GF-D8 (cell line): Measurements from ENCODE around the gene MINDY4.

ENCODE experiments used
- DNase-seq: peaks from one replicate; lab custom pipeline; 2025; lab: John Stamatoyannopoulos, UW

The MINDY4 gene

DNA sequence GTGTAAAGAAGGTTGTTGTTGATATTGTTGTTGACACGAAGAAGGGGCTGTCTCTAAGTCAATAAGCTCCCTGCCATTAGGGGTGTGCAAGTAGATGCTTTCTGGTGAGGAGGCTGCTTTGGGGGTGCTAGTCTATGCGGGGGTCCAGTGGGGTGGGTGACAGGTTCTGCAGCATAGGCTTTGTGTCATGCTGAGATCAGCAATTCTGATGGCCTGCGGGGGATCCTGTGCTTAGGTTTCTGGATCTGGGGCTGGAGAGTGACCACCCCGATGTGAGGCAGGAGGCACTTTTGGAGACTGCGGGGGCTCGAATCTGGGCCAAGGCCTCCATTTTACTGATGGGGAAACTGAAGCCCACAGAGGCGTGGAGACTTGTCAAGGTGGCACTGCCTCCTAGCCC lies 145.6 kb downstream of the MINDY4 start:
- DNase-seq = no peak

DNA sequence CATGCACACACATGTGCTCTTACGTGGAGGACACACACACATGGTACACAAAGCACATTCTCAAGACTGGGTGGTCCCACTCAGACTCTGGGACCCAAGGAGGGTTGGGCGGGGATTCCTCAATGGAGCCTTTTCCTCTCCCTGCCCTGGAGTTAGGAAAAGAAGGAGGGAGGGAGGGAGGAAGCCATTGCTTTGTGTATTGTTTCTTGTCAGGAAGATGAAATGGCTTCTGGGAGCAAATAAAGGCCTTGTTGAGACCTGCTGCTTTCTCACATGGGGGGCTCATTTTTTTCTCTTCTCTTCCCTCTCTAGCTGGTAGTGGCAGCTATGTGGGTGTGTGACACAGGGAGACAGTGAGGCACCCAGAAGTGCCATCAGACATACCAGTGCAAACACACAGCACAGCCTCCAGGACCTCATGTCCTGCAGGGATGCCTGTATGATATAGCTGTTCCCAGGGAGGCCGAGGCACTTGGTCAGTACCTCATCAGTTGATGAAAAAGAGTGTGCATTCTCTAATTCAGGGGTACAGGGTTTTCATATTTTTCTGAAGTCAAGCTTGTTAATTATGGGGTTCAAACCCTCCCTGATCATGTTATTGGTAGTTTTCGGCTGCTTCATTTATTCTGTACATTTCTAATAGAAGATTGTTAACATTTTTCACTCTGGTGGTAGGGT lies 146.1 kb downstream of the MINDY4 start:
- DNase-seq = no peak

DNA sequence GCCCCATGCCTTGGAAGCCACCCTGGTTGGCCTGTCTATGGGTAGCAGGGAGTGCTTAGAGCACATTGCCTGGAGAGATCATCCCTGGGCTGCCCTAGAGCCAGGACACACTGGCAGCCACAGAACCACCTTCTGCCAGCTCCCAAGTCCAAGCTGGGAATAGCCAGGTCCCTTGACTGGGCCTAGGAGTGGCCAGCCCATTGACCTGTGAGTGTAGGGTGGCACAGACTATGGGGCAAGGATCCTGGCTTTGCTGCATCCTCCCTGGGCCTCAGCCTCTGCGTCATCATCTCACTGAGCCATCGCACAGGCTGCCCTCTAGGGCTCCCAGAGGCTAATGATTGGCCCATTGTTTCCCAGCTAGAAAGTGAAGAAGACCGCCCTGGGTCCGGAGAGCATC lies 147.5 kb downstream of the MINDY4 start:
- no peak for DNase-seq

DNA sequence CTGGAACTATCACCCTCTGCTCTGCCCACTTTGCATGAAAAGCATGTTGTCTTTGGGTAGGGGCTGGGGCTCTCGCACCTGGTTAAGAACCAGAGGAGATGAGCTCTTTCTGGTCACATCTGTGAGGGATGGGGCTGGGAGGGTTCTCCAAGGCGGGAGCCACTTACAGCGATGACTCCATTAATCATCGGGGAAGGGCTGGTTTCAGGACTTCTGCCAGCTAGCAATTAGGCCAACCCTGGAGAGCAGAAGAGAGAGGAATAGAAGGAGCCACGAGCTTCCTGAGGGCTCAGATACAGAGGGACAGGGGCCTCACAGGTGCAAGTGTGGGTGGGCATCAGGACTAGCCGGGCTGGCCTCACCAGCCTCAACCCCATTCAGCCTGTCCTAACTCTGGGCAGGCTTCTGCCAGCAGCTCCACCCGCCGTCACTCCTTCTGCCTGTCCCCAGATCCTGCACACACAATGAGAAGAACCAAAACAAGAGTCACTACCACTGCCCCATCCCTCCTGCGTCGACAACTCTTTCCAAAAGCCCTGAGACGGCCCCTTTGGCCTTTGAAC lies 148.9 kb downstream of the MINDY4 start:
- DNase-seq = no peak

DNA sequence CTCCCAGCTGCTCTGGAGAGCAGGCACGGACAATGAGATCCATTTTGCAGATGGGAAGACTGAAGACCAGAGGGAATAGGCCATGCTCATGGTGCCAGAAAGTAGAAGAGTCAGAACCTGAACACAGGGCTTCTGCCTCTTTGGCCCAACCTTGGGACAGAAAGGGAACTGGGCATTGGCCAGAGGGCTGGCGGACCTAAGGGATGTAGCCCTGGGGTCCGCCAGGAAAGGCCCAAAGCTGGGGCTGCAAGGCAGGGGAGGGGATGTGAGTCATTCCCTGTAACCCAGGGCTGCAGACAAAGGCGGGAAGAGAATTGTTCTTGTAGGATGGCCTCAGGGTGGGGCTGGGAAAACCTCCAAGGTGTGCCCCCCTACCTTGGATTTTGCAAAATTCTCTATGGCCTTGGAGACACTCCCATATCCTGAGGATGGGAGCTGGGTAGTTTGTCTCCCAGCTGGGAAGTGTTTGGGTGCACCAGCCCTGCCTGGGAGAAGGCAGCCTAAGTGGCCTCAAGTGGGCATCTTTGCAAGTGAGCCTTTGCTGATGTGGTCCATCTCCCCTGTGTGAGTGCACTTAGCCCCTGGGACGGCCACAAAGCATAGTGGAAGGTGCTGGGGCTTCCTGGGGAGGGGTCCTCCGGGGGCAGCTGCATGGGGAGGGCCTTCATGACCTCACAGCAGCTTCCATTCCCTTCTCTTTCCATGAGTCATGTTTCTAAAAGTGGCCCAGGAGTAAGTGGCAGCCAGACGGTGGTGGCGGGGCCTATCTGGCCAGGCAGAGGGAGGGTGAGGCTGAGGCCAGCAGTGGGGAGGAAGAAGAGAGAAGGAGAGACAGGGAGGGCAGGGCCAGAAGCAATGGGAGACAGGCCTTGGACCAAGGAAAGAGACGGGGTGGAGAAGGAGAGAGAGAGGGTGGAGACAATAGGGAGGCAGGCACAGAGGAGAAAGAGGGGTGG lies 149.6 kb downstream of the MINDY4 start:
- DNase-seq = no peak

DNA sequence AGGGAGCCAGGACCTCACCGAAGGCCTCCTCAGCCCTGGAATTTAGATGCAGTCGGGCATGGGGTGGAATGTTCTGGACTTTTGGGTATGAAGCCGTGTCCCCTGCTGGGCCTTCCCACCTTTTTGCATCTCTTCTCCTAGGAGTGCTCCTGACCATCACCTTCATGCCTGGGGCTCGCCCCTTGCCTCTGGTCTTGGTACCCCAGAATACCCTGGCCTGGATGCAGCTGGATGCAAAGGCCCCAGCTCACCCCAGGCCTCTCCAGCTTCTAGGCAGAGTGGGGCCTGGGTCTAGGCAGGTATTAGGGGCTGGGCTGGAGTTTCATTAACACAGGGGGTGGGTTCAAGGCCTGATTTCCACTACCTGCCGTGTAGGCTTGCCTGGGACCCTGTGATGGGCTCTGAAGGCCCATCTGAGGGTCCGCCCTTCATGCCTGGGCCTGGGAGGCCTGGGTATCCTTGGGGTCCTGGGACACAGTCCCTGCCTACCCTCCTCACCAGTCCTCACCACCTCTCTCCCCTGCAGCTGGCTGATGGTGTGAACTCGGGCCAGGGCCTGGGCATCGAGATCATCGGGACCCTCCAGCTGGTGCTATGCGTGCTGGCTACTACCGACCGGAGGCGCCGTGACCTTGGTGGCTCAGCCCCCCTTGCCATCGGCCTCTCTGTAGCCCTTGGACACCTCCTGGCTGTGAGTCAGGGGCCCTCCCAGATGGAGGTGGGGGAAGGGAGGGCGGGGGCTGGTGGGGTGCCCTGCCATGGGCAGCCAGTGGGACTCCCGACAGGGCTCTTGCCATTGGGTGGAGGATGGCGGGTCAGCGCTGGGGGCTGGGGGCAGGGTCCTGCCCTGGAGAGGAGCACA lies 150.6 kb downstream of the MINDY4 start:
- DNase-seq = no peak

DNA sequence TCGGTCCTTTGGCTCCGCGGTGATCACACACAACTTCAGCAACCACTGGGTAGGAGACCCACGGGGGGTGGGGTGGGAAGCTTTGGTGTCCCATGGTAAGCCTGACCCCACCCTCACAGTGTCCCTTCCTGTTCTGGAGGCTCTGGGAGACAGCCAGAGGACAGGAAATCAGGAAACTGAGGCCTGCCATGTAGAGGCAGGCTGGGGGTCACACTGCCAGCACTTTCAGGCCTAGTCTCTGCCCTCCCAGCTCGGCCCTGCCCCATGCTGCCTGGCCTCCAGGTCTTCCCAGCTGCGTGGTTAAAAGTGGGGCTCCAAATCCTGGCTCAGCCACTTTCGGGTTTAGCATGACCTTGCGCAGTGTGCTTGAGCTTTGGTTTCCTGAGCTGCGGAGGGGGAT lies 151.4 kb downstream of the MINDY4 start:
- no peak for DNase-seq

DNA sequence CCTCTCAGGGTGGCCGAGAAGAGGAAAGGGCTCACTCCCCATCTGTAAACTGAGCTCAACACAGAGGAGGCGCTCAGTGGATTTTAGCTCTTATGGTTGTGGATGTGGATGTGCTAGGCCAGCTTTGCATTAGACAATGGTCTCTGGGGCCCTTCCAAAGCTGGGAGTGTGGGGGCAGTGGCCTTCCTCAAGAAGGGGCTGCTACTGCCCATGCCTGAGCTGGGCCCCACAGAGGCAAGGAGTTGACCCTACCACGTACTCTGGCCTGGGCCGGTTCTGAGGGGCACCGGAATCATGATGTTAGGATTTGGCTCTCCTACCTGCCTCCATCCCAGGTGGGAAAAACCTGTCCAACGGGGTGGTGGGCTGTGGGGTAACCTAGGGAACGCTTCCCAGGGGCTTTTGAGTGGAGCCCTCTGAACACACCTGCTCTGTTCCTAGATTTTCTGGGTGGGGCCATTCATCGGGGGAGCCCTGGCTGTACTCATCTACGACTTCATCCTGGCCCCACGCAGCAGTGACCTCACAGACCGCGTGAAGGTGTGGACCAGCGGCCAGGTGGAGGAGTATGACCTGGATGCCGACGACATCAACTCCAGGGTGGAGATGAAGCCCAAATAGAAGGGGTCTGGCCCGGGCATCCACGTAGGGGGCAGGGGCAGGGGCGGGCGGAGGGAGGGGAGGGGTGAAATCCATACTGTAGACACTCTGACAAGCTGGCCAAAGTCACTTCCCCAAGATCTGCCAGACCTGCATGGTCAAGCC lies 152.0 kb downstream of the MINDY4 start:
- DNase-seq = no peak

DNA sequence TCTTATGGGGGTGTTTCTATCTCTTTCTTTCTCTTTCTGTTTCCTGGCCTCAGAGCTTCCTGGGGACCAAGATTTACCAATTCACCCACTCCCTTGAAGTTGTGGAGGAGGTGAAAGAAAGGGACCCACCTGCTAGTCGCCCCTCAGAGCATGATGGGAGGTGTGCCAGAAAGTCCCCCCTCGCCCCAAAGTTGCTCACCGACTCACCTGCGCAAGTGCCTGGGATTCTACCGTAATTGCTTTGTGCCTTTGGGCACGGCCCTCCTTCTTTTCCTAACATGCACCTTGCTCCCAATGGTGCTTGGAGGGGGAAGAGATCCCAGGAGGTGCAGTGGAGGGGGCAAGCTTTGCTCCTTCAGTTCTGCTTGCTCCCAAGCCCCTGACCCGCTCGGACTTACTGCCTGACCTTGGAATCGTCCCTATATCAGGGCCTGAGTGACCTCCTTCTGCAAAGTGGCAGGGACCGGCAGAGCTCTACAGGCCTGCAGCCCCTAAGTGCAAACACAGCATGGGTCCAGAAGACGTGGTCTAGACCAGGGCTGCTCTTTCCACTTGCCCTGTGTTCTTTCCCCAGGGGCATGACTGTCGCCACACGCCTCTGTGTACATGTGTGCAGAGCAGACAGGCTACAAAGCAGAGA lies 152.7 kb downstream of the MINDY4 start:
- DNase-seq = no peak

DNA sequence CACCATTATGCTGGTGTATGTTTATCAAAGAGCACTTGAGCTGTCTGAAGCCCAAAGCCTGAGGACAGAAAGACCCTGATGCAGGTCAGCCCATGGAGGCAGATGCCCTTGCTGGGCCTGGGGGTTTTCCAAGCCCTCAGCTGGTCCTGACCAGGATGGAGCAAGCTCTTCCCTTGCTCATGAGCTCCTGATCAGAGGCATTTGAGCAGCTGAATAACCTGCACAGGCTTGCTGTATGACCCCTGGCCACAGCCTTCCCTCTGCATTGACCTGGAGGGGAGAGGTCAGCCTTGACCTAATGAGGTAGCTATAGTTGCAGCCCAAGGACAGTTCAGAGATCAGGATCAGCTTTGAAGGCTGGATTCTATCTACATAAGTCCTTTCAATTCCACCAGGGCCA lies 153.4 kb downstream of the MINDY4 start:
- no peak for DNase-seq

DNA sequence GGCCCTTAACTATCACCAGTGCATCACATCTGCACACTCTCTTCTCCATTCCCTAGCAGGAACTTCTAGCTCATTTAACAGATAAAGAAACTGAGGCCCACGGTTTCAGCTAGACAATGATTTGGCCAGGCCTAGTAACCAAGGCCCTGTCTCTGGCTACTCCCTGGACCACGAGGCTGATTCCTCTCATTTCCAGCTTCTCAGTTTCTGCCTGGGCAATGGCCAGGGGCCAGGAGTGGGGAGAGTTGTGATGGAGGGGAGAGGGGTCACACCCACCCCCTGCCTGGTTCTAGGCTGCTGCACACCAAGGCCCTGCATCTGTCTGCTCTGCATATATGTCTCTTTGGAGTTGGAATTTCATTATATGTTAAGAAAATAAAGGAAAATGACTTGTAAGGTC lies 153.9 kb downstream of the MINDY4 start:
- DNase-seq = no peak

DNA sequence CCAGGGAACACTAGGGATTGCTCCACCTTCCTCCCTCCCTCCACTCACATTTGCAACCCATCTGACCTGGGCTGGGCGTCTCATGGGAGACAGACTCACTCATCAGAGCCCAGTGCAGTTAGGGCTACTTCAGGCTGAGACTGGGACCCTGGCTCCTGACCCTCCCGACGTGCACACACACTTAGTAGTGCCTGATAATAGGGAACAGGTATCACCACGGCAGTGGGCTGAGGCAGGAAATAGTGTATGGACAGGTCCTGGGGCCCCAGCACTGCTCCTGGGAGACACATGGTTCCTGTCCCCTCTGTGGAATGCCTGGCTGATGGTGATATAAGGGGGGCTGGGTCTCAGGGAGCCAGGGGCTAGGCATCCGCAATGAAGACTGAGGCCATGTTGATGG lies 154.7 kb downstream of the MINDY4 start:
- DNase-seq = no peak

DNA sequence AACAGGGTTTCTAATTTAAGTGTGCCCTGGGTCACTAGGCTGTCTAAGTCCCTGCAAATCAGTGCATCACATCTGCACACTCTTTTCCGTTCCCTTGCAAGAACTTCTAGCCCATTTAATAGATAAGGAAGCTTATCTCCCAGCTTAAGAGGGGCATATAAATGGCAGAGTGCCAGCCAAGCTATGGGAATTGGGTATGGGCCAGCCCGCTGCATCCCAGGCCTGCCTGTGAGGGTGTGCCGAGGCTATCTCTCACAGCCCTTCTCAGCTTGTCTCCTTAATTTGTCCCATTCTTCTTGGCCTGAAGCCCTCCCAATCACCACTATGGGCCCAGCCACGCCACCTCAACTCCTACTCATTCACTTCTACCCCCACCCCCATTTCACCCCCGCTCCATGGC lies 155.1 kb downstream of the MINDY4 start:
- no peak for DNase-seq

DNA sequence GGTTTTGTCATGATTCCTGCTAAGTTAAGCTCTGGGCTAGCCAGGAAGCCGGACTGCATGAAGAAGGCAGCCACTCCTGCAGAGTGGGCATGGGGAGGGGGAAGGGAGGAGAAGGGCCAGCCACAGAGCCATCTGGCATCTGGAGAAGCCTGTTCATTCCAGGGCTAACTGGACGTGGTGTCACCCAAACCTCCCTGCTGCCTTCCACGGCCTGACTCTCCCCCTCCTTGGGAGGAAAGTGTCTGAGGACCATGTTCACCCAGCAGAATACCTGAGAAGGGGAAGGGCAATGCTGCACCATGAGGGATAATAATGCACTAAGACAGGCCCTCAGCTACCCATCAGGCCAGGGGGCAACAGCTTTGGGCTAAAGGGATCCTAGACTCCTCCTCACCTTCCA lies 155.8 kb downstream of the MINDY4 start:
- DNase-seq = no peak

DNA sequence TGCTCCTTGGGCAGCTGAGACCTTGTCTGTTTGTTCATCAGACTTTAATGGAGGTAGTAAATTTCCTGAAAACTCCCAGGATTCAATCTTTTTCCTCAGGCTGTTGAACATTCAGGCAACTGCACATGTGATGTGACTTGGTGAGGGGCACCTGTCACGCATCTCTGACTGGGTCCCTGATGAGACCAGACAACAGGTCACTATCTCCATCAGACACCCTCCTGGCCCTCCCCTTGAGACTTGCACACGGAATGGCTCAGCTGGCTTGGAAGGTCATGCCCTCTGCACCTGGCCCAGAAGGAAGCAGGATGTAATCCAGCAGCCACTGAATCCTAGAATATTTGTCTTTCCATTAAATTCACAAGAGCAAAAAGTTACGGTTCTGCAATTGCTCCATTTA lies 156.3 kb downstream of the MINDY4 start:
- no peak for DNase-seq

DNA sequence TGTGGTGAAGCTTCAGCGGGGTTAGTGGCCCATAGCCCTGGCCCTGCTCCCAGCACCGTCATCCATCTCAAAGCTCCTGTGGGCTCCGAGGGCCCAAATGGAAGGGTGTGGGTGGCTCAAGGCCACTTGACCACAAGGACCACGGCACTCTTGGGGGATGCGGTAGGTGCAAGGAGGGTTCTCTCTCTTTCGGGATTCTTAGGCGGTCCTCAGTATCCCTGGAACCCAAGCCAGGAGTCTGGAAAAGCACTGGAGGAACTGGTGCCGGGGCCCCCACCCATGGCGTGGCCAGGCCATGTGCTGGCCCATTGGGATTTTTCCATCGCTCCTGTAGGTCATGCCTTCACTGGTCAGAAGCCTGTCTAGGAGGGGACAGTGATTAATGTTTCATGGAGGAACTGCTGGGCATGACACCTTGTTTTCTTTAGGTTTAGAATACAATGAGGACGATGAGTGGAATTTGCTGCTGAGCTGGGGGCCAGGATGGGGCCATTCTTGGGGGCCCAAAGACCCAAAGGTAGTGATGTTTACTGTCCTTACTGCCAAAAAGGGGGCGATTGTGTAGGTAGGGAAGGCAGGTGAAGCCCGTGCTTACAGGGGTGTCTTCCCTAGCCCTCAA lies 157.1 kb downstream of the MINDY4 start:
- DNase-seq = no peak

DNA sequence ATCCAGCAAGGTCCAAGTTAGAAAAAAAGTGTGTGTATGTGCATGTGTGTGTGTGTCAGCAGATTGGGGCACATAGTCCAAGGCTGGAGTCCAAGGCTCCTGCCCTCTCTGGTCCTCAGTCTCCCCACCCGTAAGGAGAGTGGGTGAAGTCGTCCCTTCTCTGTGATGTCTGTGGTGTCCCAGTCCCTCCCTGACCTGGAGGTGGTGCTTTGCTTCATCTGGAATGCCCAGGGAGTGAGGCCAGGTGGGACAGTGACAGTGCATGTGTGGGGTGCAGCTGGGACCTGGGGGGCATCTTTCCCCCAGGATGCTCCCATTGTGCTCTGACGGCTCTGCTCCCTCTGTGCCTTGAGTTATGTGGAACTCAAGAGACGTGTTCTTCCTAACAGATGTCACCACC lies 158.5 kb downstream of the MINDY4 start:
- no peak for DNase-seq

DNA sequence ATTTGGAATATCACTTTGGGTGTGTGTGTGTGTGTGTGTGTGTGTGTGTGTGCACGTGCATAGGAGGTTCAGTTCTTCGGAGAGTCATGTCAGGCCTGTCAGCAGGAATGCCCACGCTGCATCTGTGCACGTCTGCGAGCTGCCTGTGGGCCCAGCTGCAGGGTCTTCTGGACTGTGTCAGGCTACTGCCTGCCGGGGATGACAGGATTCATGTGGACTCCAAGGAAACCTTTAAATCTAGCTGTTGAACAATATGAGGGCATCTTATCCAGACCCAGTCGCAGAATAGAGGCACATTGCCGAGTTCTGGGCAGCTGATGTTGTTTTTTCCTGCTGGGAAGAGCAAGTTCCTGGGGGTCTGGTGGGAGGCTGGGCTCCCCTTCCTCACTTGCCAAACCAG lies 159.4 kb downstream of the MINDY4 start:
- no peak for DNase-seq

DNA sequence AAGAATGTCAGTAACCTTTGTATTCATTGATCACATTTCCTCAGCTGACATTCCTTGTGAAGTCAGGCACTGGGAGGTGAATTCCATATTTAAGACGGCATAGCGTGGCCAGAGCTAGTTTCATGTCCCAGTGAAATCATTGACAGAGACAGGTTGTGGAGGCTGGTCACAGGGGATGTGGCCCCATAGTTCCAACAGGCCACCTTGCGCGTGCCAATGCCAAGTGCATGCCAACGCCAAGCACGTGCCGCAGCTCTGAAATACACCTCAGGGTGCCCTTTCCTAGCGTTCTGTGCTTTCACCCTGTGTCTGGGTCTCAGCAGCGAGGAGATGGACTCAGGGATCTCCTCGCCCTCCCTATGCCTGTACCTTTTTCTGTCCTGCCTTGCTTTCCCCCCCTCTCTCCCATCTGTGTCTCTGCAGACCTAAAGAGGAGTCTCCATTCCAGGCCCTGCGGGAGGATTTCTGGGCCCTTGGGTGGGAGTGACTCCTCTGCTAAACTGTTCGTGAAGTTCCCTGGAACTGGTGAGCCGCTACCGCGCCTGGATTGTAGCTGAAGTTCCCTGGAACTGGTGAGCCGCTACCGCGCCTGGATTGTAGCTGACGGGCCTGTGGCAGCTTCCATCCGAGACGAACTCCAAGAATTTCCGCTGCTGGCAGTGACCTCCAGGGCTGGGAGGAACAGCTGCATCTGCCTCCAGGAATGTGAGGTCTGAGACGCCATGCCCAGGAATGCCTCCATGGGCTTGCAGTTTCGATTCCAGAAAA lies 160.1 kb downstream of the MINDY4 start:
- DNase-seq = no peak
